OCI-LY7 (cell line): ENCODE data around the gene POLR2L.

Experiments used
- EZH2phosphoT487 ChIP-seq: fragments of 200-600 bp; sonication (generic); IDR thresholded peaks from 2 replicates; pipeline ENCODE4 v1.6.1; 2018; ENCODE audit warnings: low read depth, borderline replicate concordance, mild to moderate bottlenecking, mixed run types, antibody characterized with exemption, low read length, moderate library complexity, mixed read lengths
- TF ChIP-seq, protein P1 (sequence below): fragments of 200-600 bp; sonication (generic); conservative IDR thresholded peaks from 2 replicates; pipeline ENCODE4 v1.5.1; 2014; ENCODE audit warnings: mild to moderate bottlenecking, antibody characterized with exemption, low read length, moderate library complexity, mixed read lengths

DNA sequence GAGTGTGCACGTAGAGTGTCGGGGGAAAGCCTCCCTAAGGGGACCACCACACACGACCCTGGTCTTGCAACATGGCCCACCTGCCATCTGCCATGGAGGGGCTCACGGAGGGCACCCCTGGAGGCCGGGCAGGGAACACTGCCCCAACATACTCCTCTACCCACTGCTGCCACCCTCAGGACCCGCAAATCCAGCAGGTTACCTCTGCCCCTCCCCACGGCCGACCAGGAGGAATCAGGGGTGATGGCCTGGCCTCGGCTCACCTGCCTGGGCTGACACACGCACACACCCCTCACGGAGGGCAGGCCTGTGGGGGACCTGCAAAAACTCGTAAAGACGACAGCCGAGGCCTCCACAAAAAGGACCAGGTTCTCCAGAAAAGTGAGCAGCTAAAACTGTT is 38.1 kb upstream of the POLR2L start:
- TF ChIP-seq, protein P1, sequence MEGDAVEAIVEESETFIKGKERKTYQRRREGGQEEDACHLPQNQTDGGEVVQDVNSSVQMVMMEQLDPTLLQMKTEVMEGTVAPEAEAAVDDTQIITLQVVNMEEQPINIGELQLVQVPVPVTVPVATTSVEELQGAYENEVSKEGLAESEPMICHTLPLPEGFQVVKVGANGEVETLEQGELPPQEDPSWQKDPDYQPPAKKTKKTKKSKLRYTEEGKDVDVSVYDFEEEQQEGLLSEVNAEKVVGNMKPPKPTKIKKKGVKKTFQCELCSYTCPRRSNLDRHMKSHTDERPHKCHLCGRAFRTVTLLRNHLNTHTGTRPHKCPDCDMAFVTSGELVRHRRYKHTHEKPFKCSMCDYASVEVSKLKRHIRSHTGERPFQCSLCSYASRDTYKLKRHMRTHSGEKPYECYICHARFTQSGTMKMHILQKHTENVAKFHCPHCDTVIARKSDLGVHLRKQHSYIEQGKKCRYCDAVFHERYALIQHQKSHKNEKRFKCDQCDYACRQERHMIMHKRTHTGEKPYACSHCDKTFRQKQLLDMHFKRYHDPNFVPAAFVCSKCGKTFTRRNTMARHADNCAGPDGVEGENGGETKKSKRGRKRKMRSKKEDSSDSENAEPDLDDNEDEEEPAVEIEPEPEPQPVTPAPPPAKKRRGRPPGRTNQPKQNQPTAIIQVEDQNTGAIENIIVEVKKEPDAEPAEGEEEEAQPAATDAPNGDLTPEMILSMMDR = no peak
- TF ChIP-seq EZH2phosphoT487 = no peak
